Natural killer cell treated with Interleukin-12 subunit alpha and Interleukin-12 subunit beta and Interleukin-15 and Interleukin-18, amount 100 ng/mL, for 72 hours (primary cell): Measurements from ENCODE around the gene DRC7. TPM values are rescaled to one million over a fixed set of nuclear protein-coding genes. Genes with fewer than 3 reads are reported as not detected.
"Not testable (repeated sequence)": the region's sequence is repeated elsewhere in the genome, so short reads cannot be mapped to it uniquely, and the experiment has no call there.

Experiments
- ATAC-seq, 2 donors: fragments of 150-1000 bp; cut with Tn5 transposase in 1 of 2; sonication (Bioruptor Pico), chemical (Tn5 transposase) in 1 of 2; 2 replicates each; pipeline ENCODE4 v1.10.0; 2021
- DNase-seq: peaks from one replicate; pipeline ENCODE4 v3.0.0; 2022; ENCODE audit warnings: low spot score
- H3K27ac Mint-ChIP-seq, 2 donors: 1 replicate in 1 of 2; 2 replicates in 1 of 2; pipeline ENCODE4 v1.8.0; 2022; ENCODE audit warnings: mixed read lengths in 2 of 2, mild to moderate bottlenecking in 1 of 2, moderate library complexity in 1 of 2
- H3K27me3 Mint-ChIP-seq, 2 donors: 1 replicate in 1 of 2; 2 replicates in 1 of 2; pipeline ENCODE4 v1.8.0; 2022; ENCODE audit warnings: mixed read lengths in 2 of 2
- H3K36me3 Mint-ChIP-seq: one replicate; pipeline ENCODE4 v1.8.0; 2022; ENCODE audit warnings: mixed read lengths
- H3K4me1 Mint-ChIP-seq, 2 donors: 1 replicate in 1 of 2; 2 replicates in 1 of 2; pipeline ENCODE4 v1.8.0; 2022; ENCODE audit warnings: low read depth in 2 of 2, mixed read lengths in 2 of 2, mild to moderate bottlenecking in 1 of 2
- H3K4me3 Mint-ChIP-seq: one replicate; pipeline ENCODE4 v1.8.0; 2022; ENCODE audit warnings: mixed read lengths
- H3K9me3 Mint-ChIP-seq: 2 replicates; pipeline ENCODE4 v1.8.0; 2022; ENCODE audit warnings: mixed read lengths
- total RNA-seq, 2 donors: library from RNA; stranded (reverse); gene quantifications; one replicate each; pipeline ENCODE4 v1.2.3, GENCODE V29; 2022

The DRC7 gene
- total RNA-seq, 2 donors from 2014 or later = not detected

GRCh38 chr16:57778658-57779057 lies 84.1 kb downstream of the DRC7 start:
- no peak for DNase-seq
- Mint-ChIP-seq H3K27me3 (no peaks in the 10 kb centered on the region), H3K36me3 (no peaks in the 10 kb centered on the region), H3K4me3 (no peak overlapping the region), H3K9me3 (no peaks in the 10 kb centered on the region), H3K27ac (no peak overlapping the region), H3K4me1 (peaks cover 0 to 2% of the 10 kb centered on the region in 2 donors)
- no peak for ATAC-seq

DNA sequence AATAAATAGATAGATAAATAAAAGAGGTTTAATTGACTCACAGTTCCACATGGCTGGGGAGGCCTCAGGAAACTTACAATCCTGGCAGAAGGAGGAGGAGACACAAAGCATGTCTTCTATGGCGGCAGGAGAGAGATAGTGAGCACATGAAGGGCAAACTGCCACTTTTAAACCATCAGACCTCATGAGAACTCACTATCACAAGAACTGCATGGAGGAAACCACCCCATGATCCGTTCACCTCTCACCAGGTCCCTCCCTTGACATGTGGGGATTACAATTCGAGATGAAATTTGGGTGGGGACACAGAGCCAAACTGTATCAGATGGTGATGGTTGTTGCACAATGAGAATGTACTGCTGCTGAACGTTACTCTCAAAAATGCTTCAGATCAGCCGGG lies 85.2 kb downstream of the DRC7 start:
- DNase-seq = peak; percentile 1
- not testable (repeated sequence) for H3K36me3 Mint-ChIP-seq, H3K27ac Mint-ChIP-seq, H3K4me3 Mint-ChIP-seq, H3K27me3 Mint-ChIP-seq, H3K4me1 Mint-ChIP-seq, H3K9me3 Mint-ChIP-seq, ATAC-seq

DNA sequence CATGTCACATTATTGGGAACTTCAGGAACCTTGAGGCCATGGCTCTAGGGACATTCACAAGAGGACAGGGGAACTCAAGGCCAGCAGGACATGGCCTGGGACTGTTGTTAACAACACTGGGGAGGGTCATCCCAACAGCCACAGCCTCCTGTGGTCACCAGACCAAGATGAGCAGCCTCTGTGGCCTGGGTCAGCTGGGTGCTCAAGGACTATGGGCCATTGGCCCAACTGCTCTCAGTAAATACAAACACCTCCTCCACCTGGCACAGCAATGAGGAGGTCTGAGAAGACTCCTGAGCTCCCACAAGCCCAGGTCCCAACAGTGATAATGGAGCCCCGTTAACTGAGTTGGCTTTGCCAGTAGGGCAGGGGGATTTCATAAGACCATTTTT lies 86.7 kb downstream of the DRC7 start:
- Mint-ChIP-seq H3K27ac (no peak overlapping the region), H3K9me3 (no peaks in the 10 kb centered on the region), H3K36me3 (no peaks in the 10 kb centered on the region), H3K4me3 (no peak overlapping the region), H3K27me3 (no peaks in the 10 kb centered on the region), H3K4me1 (peaks cover 0 to 6% of the 10 kb centered on the region in 2 donors)
- DNase-seq (no peak), ATAC-seq (no peak)

Other genes starting within 250 kb of the DRC7 start
- 10 to 100 TPM; 54.0 to 92.0 TPM for gene CIAPIN1, start 247.4 kb upstream of the DRC7 start, total RNA-seq
- 10 to 100 TPM; 34.2 to 42.9 TPM for gene COQ9, start 247.3 kb upstream of the DRC7 start, total RNA-seq
- gene POLR2C, start 232.1 kb upstream of the DRC7 start, total RNA-seq = 10 to 100 TPM; 63.8 to 85.4 TPM
- 1 to 10 TPM; 4.2 to 6.5 TPM for gene DOK4, start 208.3 kb upstream of the DRC7 start, total RNA-seq
- 10 to 100 TPM; 13.9 to 21.5 TPM for gene CCDC102A, start 158.2 kb upstream of the DRC7 start, total RNA-seq
- gene ADGRG5, start 152.2 kb upstream of the DRC7 start, total RNA-seq = 10 to 100 TPM; 86.8 to 95.0 TPM
- gene ADGRG1, start 66.2 kb upstream of the DRC7 start, total RNA-seq = 10 to 100 TPM in 1 of 2 donors, 1 to 10 TPM in 1; 4.8 to 13.7 TPM
- 10 to 100 TPM; 25.4 to 28.9 TPM for gene ADGRG3, start 26.5 kb upstream of the DRC7 start, total RNA-seq
- gene KATNB1, start 41.0 kb downstream of the DRC7 start, total RNA-seq = 10 to 100 TPM; 33.7 to 65.3 TPM
- gene KIFC3, start 107.7 kb downstream of the DRC7 start, total RNA-seq = 10 to 100 TPM in 1 of 2 donors, 1 to 10 TPM in 1; 2.5 to 10.0 TPM